Kidney (tissue), 14 donors: ENCODE results near the gene TMEM255B. TPM values are rescaled to one million over a fixed set of nuclear protein-coding genes. Genes with fewer than 3 reads are reported as not detected.

Experiments
- DNase-seq, 5 donors: peaks; one replicate each; pipeline ENCODE4 v3.0.0-alpha.2; 2013 to 2020
- FAIRE-seq: peaks from 2 replicates; lab custom pipeline; 2012; peaks lifted over from hg19 to GRCh38; lab: Jason Lieb, UNC
- H3K27ac ChIP-seq, 2 donors: one replicate each; pipeline ENCODE4 v1.7.0; 2013; ENCODE audit warnings: low read depth in 2 of 2, low read length in 2 of 2, inconsistent platforms in 1 of 2
- H3K27me3 ChIP-seq: one replicate; pipeline ENCODE4 v1.7.1; 2013; ENCODE audit warnings: low read length, inconsistent platforms; ENCODE audit not compliant: control insufficient read depth, insufficient read depth
- H3K36me3 ChIP-seq, 3 donors: one replicate each; pipeline versions ENCODE4 v1.7.0 to v1.7.1; 2013; ENCODE audit warnings: low read length in 3 of 3, control low read depth in 1 of 3, inconsistent platforms in 1 of 3; ENCODE audit not compliant: insufficient read depth in 3 of 3, control insufficient read depth in 2 of 3
- H3K4me1 ChIP-seq, 3 donors: one replicate each; pipeline versions ENCODE4 v1.7.0 to v1.7.1; 2013; ENCODE audit warnings: low read length in 3 of 3, inconsistent platforms in 1 of 3, low read depth in 1 of 3; ENCODE audit not compliant: control insufficient read depth in 2 of 3, insufficient read depth in 2 of 3
- H3K4me3 ChIP-seq, 3 donors: one replicate each; pipeline versions ENCODE4 v1.7.0 to v1.8.1; 2013; ENCODE audit warnings: low read length in 3 of 3, control low read depth in 1 of 3, inconsistent platforms in 1 of 3
- H3K9ac ChIP-seq, 3 donors: one replicate each; pipeline versions ENCODE4 v1.7.0 to v1.7.1; 2013; ENCODE audit warnings: low read length in 3 of 3, control low read depth in 1 of 3, inconsistent platforms in 1 of 3
- H3K9me3 ChIP-seq, 3 donors: one replicate each; pipeline versions ENCODE4 v1.7.0 to v1.7.1; 2013; ENCODE audit warnings: low read length in 3 of 3, control low read depth in 1 of 3, inconsistent platforms in 1 of 3; ENCODE audit not compliant: control insufficient read depth in 2 of 3, insufficient read depth in 1 of 3
- CTCF ChIP-seq: IDR thresholded peaks from 3 replicates; pipeline ENCODE4 v1.5.1; 2012; ENCODE audit warnings: mild to moderate bottlenecking, moderate library complexity, borderline replicate concordance; ENCODE audit not compliant: insufficient read depth; ENCODE audit errors: extremely low read depth
- intact Hi-C: fragments of 100-400 bp; cut with DNase I; formaldehyde crosslinking; loops from one replicate; pipeline ENCODE4 v1.11.1; 2022
- polyA plus RNA-seq: library from polyadenylated mRNA; stranded (reverse); fragments of 350-450 nt; fragmentation: Illumina TruSeq; extraction: RNeasy Lipid Tissue Mini Kit (QIAGEN cat#74804); gene quantifications from one replicate; pipeline ENCODE4 v1.2.3, GENCODE V29; 2014; ENCODE audit warnings: low read depth, low replicate concordance; ENCODE audit not compliant: insufficient read depth
- total RNA-seq: library from RNA; stranded (reverse); fragmentation: NEBNext Ultra II Directional; extraction: Animal tissue kit (Norgen Biotek cat#: 25700); gene quantifications from one replicate; pipeline ENCODE4 v1.2.1, GENCODE V29; 2021
- donor health status: control.
- donor health status: control.
- donor health status: control.
- donor health status: control.
- donor health status: control.
- donor health status: DM: yes; HTN: yes; CAD: no.
- donor health status: Normal renal cell carcinoma (clear cell type).

Gene TMEM255B
- total and polyA plus RNA-seq, 2 donors from 2014 or later, result 11.9 to 29.3 TPM

- Histone ChIP-seq H3K4me1 (no peaks in the 10 kb centered on the region), H3K9me3 (peaks cover 0 to 3% (median 0%) of the 10 kb centered on the region in 3 donors), H3K9ac (no peak overlapping the region), H3K27me3 (peaks cover 2% of the 10 kb centered on the region), H3K4me3 (peak overlapping the region in 1 of 3 donors; percentile 14), H3K36me3 (no peaks in the 10 kb centered on the region), H3K27ac (no peak overlapping the region)
- DNase-seq, result no peak
- TF ChIP-seq CTCF, result no peak
- FAIRE-seq, result no peak
- intact Hi-C loops, result no loop called here
These were observed 39.3 kb downstream of the TMEM255B start for GRCh38 chr13:113798200-113798811.

DNA sequence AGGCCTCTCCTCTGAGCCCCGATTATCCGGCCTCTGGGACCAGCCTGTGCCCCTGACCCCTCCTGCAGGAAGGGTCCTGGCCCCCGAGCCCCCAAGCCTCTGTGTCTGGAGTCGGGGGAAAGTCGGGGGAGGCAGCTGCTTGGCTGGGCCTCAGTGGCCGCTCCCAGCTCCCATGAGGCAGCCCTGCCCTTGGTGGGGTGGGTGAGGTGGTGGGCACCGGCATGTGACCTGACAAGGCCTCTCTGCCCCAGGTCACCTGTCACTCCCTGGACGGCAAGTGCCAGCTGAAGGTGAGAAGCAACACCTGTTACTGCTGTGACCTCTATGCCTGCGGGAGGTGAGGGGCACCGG is 41.5 kb downstream of the TMEM255B start:
- TF ChIP-seq CTCF, result no peak
- Histone ChIP-seq H3K27ac (no peak overlapping the region), H3K4me1 (no peaks in the 10 kb centered on the region), H3K27me3 (peaks cover 2% of the 10 kb centered on the region), H3K4me3 (no peak overlapping the region), H3K9me3 (peaks cover 0 to 3% (median 0%) of the 10 kb centered on the region in 3 donors), H3K9ac (no peak overlapping the region), H3K36me3 (no peaks in the 10 kb centered on the region)
- intact Hi-C loops, result no loop called here
- FAIRE-seq (no peak), DNase-seq (peak in 2 of 5 donors; percentile 51 to 58)

DNA sequence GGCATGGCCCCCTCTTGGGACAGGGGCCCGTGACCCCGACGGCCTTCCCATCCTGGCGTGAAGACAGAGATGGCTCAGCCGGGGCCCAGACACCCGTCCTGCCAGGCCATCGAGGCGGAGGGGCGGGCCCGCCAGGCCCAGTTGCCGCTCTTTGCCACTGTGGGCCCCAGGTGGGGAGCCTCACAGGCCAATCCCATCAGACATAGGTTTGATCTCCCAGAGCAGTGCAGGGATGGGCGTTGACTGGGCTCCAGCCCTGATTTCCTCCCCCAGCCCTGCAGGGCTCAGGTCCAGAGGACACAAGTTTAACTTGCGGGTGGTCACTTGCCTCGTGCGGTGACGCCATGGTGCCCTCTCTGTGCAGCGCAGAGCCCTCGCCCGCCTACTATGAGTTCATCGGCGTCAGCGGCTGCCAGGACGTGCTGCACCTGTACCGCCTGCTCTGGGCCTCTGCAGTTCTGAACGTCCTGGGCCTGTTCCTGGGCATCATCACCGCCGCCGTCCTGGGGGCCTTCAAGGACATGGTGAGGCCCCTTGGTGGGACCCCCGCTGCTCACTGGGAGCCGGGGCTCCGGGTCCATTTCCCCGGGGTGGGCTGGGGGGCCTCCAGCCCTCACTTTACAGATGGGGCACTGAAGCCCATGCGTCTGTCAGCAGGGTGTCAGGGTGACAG is 42.4 kb downstream of the TMEM255B start:
- DNase-seq (peak in 2 of 5 donors; percentile 54 to 69), FAIRE-seq (no peak)
- no peak for TF ChIP-seq CTCF
- Histone ChIP-seq H3K36me3 (no peaks in the 10 kb centered on the region), H3K4me3 (no peak overlapping the region), H3K9ac (no peak overlapping the region), H3K27ac (no peak overlapping the region), H3K9me3 (peaks cover 0 to 3% (median 0%) of the 10 kb centered on the region in 3 donors), H3K4me1 (no peaks in the 10 kb centered on the region), H3K27me3 (peaks cover 2% of the 10 kb centered on the region)
- intact Hi-C loops, result no loop called here
